Liver (tissue), 9 donors: Measurements from ENCODE around the gene DRAXIN. TPM values are rescaled to one million over a fixed set of nuclear protein-coding genes. Genes with fewer than 3 reads are reported as not detected.

Source experiments
- DNase-seq: peaks from one replicate; pipeline ENCODE4 v3.0.0-alpha.2; 2017; ENCODE audit warnings: low spot score
- H3K27ac ChIP-seq, 2 donors: one replicate each; pipeline ENCODE4 v1.7.0; 2013; ENCODE audit warnings: inconsistent platforms in 2 of 2, low read length in 2 of 2, control low read depth in 1 of 2, low read depth in 1 of 2, mild to moderate bottlenecking in 1 of 2
- H3K27me3 ChIP-seq, 4 donors: one replicate each; pipeline versions ENCODE4 v1.6.1 to v1.7.0; 2013; ENCODE audit warnings: low read length in 3 of 4, inconsistent platforms in 1 of 4, mild to moderate bottlenecking in 1 of 4, moderate library complexity in 1 of 4; ENCODE audit not compliant: control insufficient read depth in 4 of 4, insufficient read depth in 4 of 4
- H3K36me3 ChIP-seq, 4 donors: one replicate each; pipeline versions ENCODE4 v1.6.1 to v1.7.0; 2013; ENCODE audit warnings: low read length in 3 of 4, mild to moderate bottlenecking in 3 of 4, low read depth in 1 of 4, moderate library complexity in 1 of 4; ENCODE audit not compliant: control insufficient read depth in 4 of 4, insufficient read depth in 3 of 4
- H3K4me1 ChIP-seq, 4 donors: one replicate each; pipeline versions ENCODE4 v1.6.1 to v1.7.0; 2013; ENCODE audit warnings: low read length in 3 of 4, mild to moderate bottlenecking in 3 of 4, moderate library complexity in 1 of 4; ENCODE audit not compliant: control insufficient read depth in 4 of 4, insufficient read depth in 4 of 4
- H3K4me3 ChIP-seq, 3 donors: one replicate each; pipeline versions ENCODE4 v1.6.1 to v1.7.0; 2013; ENCODE audit warnings: low read length in 3 of 3, control low read depth in 1 of 3, low read depth in 1 of 3, mild to moderate bottlenecking in 1 of 3
- H3K9ac ChIP-seq, 2 donors: one replicate each; pipeline ENCODE4 v1.7.0; 2013; ENCODE audit warnings: low read length in 2 of 2, mild to moderate bottlenecking in 2 of 2, moderate library complexity in 2 of 2, control low read depth in 1 of 2, low read depth in 1 of 2
- H3K9me3 ChIP-seq, 4 donors: one replicate each; pipeline versions ENCODE4 v1.6.1 to v1.7.0; 2013; ENCODE audit warnings: low read length in 3 of 4; ENCODE audit not compliant: control insufficient read depth in 4 of 4
- ATF3 ChIP-seq: IDR thresholded peaks from 2 replicates; pipeline ENCODE4 v1.6.1; 2016; ENCODE audit warnings: antibody characterized with exemption
- CTCF ChIP-seq: fragments of 150-350 bp; IDR thresholded peaks from 2 replicates; pipeline ENCODE4 v1.5.1; 2017; ENCODE audit warnings: improper control_type of control experiment, low read depth, low read length; ENCODE audit not compliant: missing input control
- EGR1 ChIP-seq, 2 donors: IDR thresholded peaks; 2 replicates each; pipeline ENCODE4 v1.6.1; 2016 to 2018; ENCODE audit warnings: antibody characterized with exemption in 2 of 2, low read depth in 2 of 2
- FOXA1 ChIP-seq: IDR thresholded peaks from 2 replicates; pipeline ENCODE4 v1.6.1; 2016; ENCODE audit warnings: antibody characterized with exemption
- FOXA2 ChIP-seq: IDR thresholded peaks from 2 replicates; pipeline ENCODE4 v1.6.1; 2016; ENCODE audit warnings: antibody characterized with exemption
- GABPA ChIP-seq, 2 donors: IDR thresholded peaks in 1 of 2; conservative IDR thresholded peaks in 1 of 2; 2 replicates each; pipeline ENCODE4 v1.6.1; 2016; ENCODE audit warnings: antibody characterized with exemption in 2 of 2, mild to moderate bottlenecking in 1 of 2, moderate library complexity in 1 of 2
- HNF4A ChIP-seq, 2 donors: conservative IDR thresholded peaks; 2 replicates each; pipeline ENCODE4 v1.6.1; 2016; ENCODE audit warnings: antibody characterized with exemption in 2 of 2, mild to moderate bottlenecking in 2 of 2
- HNF4G ChIP-seq: IDR thresholded peaks from 2 replicates; pipeline ENCODE4 v1.6.1; 2016; ENCODE audit warnings: antibody characterized with exemption
- JUND ChIP-seq, 2 donors: IDR thresholded peaks; 2 replicates each; pipeline ENCODE4 v1.6.1; 2016; ENCODE audit warnings: antibody characterized with exemption in 2 of 2
- NR2F2 ChIP-seq: IDR thresholded peaks from 2 replicates; pipeline ENCODE4 v1.6.1; 2016; ENCODE audit warnings: antibody characterized with exemption
- RAD21 ChIP-seq, 2 donors: IDR thresholded peaks; 2 replicates each; pipeline ENCODE4 v1.6.1; 2016; ENCODE audit warnings: antibody characterized with exemption in 2 of 2, mild to moderate bottlenecking in 2 of 2
- REST ChIP-seq: IDR thresholded peaks from 2 replicates; pipeline ENCODE4 v1.6.1; 2016; ENCODE audit warnings: antibody characterized with exemption, mild to moderate bottlenecking
- RXRA ChIP-seq, 2 donors: IDR thresholded peaks; 2 replicates each; pipeline ENCODE4 v1.6.1; 2017 to 2018; ENCODE audit warnings: antibody characterized with exemption in 2 of 2, mild to moderate bottlenecking in 1 of 2
- SP1 ChIP-seq: IDR thresholded peaks from 2 replicates; pipeline ENCODE4 v1.6.1; 2018; ENCODE audit warnings: antibody characterized with exemption, mild to moderate bottlenecking
- TAF1 ChIP-seq: conservative IDR thresholded peaks from 2 replicates; pipeline ENCODE4 v1.6.1; 2016; ENCODE audit warnings: antibody characterized with exemption, mild to moderate bottlenecking
- YY1 ChIP-seq: IDR thresholded peaks from 2 replicates; pipeline ENCODE4 v1.6.1; 2016; ENCODE audit warnings: antibody characterized with exemption, mild to moderate bottlenecking
- ZBTB33 ChIP-seq: IDR thresholded peaks from 2 replicates; pipeline ENCODE4 v1.6.1; 2016; ENCODE audit warnings: antibody characterized with exemption
- WGBS: extraction: QIAGEN DNeasy Blood & Tissue Kit; methylation state at CpG from one replicate; pipeline ENCODE4 v1.1.7; 2013; 5-methylcytosine and 5-hydroxymethylcytosine counted together
- polyA plus RNA-seq, 2 donors: library from polyadenylated mRNA; stranded (reverse) in 1 of 2; unstranded in 1 of 2; fragments of 200-250 nt in 1 of 2; fragments of >200 nt in 1 of 2; fragmentation: Nextera tagmentation in 1 of 2; extraction: Ambion mirVana in 1 of 2; gene quantifications; one replicate each; pipeline versions ENCODE4 v1.2.1 to v1.2.3, GENCODE V29; 2013 to 2015
- total RNA-seq, 2 donors: library from RNA; depleted of rRNA; stranded (reverse); fragments of >200 nt; gene quantifications; one replicate each; pipeline ENCODE4 v1.2.3, GENCODE V29; 2014
- donor health status: healthy.
- donor health status: healthy.
- donor health status: healthy.
- donor health status: healthy.
- donor health status: healthy.

The DRAXIN gene
- total and polyA plus RNA-seq, 4 donors: under 0.01 to 0.01 TPM; not detected in 2

GRCh38 chr1:11648039-11648438, 43.5 kb upstream of the DRAXIN start:
- Histone ChIP-seq H3K27ac (no peak overlapping the region), H3K4me1 (peaks cover 7 to 29% (median 26%) of the 10 kb centered on the region in 4 donors), H3K9ac (no peak overlapping the region), H3K36me3 (no peaks in the 10 kb centered on the region), H3K9me3 (no peaks in the 10 kb centered on the region), H3K4me3 (no peak overlapping the region), H3K27me3 (no peaks in the 10 kb centered on the region)
- no peak for DNase-seq
- TF ChIP-seq FOXA1 (no peak), FOXA2 (no peak), RAD21 (IDR thresholded peaks at IDR 0.05) (no peak), HNF4G (no peak), ATF3 (no peak), CTCF (no peak), ZBTB33 (no peak), TAF1 (no peak), NR2F2 (no peak), RXRA (IDR thresholded peaks at IDR 0.05) (no peak), JUND (IDR thresholded peaks at IDR 0.05) (no peak), SP1 (no peak), GABPA (IDR thresholded peaks at IDR 0.05 in 1 of 2, conservative IDR thresholded peaks at IDR 0.05 in 1 of 2) (no peak), YY1 (no peak), HNF4A (conservative IDR thresholded peaks at IDR 0.05) (no peak), EGR1 (IDR thresholded peaks at IDR 0.05; ENCODE audit: low read depth in 2 of 2) (no peak)
- 80% methylated on average over 6 of the region's 6 CpGs for WGBS

- Histone ChIP-seq H3K27ac (peak overlapping the region in 1 of 2 donors; percentile 81), H3K4me3 (peak overlapping the region in 2 of 3 donors; percentile 23 to 38), H3K27me3 (no peaks in the 10 kb centered on the region), H3K9ac (no peak overlapping the region), H3K36me3 (no peaks in the 10 kb centered on the region), H3K4me1 (peaks cover 7 to 29% (median 27%) of the 10 kb centered on the region in 4 donors), H3K9me3 (no peaks in the 10 kb centered on the region)
- DNase-seq: peak; percentile 59
- 25% methylated on average over 30 of the region's 30 CpGs for WGBS
- TF ChIP-seq NR2F2 (no peak), SP1 (no peak), CTCF (no peak), FOXA1 (no peak), YY1 (no peak), REST (no peak), JUND (IDR thresholded peaks at IDR 0.05) (no peak), HNF4G (no peak), RXRA (IDR thresholded peaks at IDR 0.05) (no peak), ATF3 (no peak), EGR1 (IDR thresholded peaks at IDR 0.05; ENCODE audit: low read depth in 2 of 2) (no peak), TAF1 (no peak)
Observed at GRCh38 chr1:11648732-11649158, 42.8 kb upstream of the DRAXIN start.
